SH-SY5Y (cell line): ENCODE measurements around the gene MRPL39.

Source experiments
- GATA2 ChIP-seq: IDR thresholded peaks from 2 replicates; pipeline ENCODE4 v1.6.1; 2011; ENCODE audit warnings: mild to moderate bottlenecking, low read depth, low read length
- GATA3 ChIP-seq: IDR thresholded peaks from 2 replicates; pipeline ENCODE4 v1.6.1; 2011; ENCODE audit warnings: low read depth, mild to moderate bottlenecking, low read length, moderate library complexity

The MRPL39 gene

GRCh38 chr21:25607151-25608043, at the start of gene MRPL39:
Gene MRPL39, minus strand, starts transcription at chr21:25607481. Its CDS starts 6 bp downstream, at chr21:25607475.
- TF ChIP-seq GATA2 (no peak), GATA3 (no peak)

- TF ChIP-seq GATA3: no peak
- no peak for TF ChIP-seq GATA2
Measured at GRCh38 chr21:25656412-25656811, 49.1 kb upstream of the MRPL39 start.

- TF ChIP-seq GATA3 (no peak), GATA2 (no peak)
Measured at GRCh38 chr21:25649146-25649545, 41.9 kb upstream of the MRPL39 start.

- TF ChIP-seq GATA3: no peak
- no peak for TF ChIP-seq GATA2
Measured at GRCh38 chr21:25647647-25648046, 40.4 kb upstream of the MRPL39 start.

- TF ChIP-seq GATA3 (no peak), GATA2 (no peak)
Measured at GRCh38 chr21:25646474-25646873, 39.2 kb upstream of the MRPL39 start.

GRCh38 chr21:25643486-25643885, 36.2 kb upstream of the MRPL39 start:
- TF ChIP-seq GATA3 (no peak), GATA2 (no peak)

GRCh38 chr21:25640943-25641292, 33.6 kb upstream of the MRPL39 start:
- TF ChIP-seq GATA3 (no peak), GATA2 (no peak)

- no peak for TF ChIP-seq GATA3
- TF ChIP-seq GATA2: peak; percentile 5; the same call in 1 of the 2 replicates
Measured at GRCh38 chr21:25640202-25640942, 33.1 kb upstream of the MRPL39 start.

GRCh38 chr21:25639551-25640201, 32.4 kb upstream of the MRPL39 start:
- no peak for TF ChIP-seq GATA2
- no peak for TF ChIP-seq GATA3

GRCh38 chr21:25638660-25639550, 31.6 kb upstream of the MRPL39 start, which contains the start of gene JAM2:
Gene JAM2, plus strand, starts transcription at chr21:25639258. Its CDS starts 564 bp downstream, at chr21:25639822.
- TF ChIP-seq GATA2: no peak

GRCh38 chr21:25637851-25638659, 30.8 kb upstream of the MRPL39 start:
- TF ChIP-seq GATA3: no peak
- no peak for TF ChIP-seq GATA2

GRCh38 chr21:25636727-25637126, 29.4 kb upstream of the MRPL39 start:
- TF ChIP-seq GATA3 (no peak), GATA2 (no peak)

GRCh38 chr21:25635310-25635709, 28.0 kb upstream of the MRPL39 start:
- TF ChIP-seq GATA2 (no peak), GATA3 (no peak)
